Stimulated activated CD4-positive, alpha-beta T cell treated with anti-CD3 and anti-CD28 coated beads, Interleukin-4, amount 100 ng/mL, for 48 hours (primary cell): Measurements from ENCODE around the gene LRP5.
"Not testable (repeated sequence)": the region's sequence is repeated elsewhere in the genome, so short reads cannot be mapped to it uniquely, and the experiment has no call there.

Source experiments
- DNase-seq, 2 donors: peaks; one replicate each; pipeline ENCODE4 v3.0.0-alpha.2; 2020; ENCODE audit warnings: low read depth in 2 of 2

Gene LRP5

GRCh38 chr11:68423481-68423880 is 111.1 kb downstream of the LRP5 start:
- DNase-seq = no peak

DNA sequence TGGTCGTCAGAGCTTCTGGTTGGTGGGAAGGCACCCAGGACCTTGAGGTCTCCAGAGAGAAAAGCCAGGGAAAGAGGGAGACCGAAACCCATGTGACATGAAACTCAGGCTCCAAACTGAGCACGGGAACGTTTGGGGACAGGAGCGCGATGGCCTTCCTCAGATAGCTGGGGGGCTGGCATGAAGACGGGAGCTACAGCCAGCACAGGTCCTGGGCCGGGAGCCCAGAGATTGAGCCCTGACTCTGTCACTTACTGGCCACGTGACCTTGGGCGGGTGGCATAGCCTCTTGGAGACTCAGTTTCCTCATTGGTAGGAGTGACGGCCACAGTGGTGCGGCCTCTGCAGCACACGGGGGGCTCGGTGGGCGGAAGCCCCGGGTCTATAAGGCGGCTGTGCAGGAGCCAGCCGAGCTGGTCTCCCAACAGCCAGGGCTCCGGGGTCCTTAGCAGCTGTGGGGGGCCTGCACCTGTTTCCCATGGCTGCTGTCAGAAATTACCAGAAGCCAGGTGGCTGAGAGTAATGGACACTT is 111.8 kb downstream of the LRP5 start:
- DNase-seq = no peak

GRCh38 chr11:68424981-68425865 is 112.8 kb downstream of the LRP5 start:
- DNase-seq = no peak

- DNase-seq = no peak
Observed at GRCh38 chr11:68425866-68426380, 113.5 kb downstream of the LRP5 start.

GRCh38 chr11:68429661-68430060 is 117.3 kb downstream of the LRP5 start:
- DNase-seq = no peak

GRCh38 chr11:68430384-68430783 is 118.0 kb downstream of the LRP5 start:
- no peak for DNase-seq

DNA sequence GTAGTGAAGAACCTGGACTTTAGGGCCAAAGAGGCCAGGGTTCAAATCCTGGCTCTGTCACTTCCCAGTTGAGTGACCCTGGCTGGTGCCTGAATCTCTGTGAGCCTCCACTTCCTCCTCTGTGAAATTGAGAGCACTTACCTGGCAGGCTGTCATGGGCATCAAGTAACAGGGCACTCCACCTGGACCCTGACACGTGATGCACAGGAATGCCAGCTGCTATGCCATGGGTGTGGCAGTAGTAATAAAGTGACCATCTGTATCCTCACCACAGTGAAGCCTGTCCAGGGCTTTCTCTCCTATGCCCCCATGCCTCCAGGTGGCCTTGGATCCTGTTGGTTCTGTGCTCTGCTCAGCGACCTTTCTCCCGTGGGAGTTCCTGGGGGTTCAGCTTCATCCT is 118.4 kb downstream of the LRP5 start:
- DNase-seq = no peak

DNA sequence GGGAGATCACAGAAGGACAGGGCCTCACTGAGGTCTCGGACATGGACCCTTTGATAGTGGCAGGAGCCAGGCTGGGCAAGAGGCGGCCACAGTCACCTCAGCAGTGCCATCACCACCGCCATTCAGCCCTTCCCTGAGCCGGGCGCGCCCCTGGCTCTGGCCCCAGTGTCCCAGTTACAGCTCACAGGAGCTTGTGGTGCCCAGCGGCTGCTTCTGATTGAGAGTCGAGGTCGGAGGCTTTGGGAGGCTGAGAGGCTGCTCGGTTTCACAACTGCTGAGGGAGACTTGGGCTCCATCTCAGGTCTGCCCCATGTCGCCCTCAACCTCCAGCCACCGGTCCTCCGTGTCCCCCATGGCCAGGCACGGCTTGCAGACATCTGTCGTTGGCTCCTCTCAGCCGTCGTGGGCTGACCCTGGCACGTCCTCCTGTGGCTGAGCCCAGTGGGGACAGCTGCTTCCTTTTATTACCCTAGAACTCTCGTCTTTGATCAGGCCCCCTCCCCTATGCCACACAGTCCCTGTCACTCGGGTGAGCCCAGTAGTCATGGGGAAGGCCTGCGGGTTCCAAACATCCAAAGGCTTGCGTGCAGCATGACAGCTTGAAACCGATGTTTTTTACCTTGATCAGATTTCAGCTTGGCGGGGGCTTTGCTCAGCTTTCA is 119.7 kb downstream of the LRP5 start:
- DNase-seq = no peak

GRCh38 chr11:68432874-68433273 is 120.5 kb downstream of the LRP5 start:
- DNase-seq = no peak

- no peak for DNase-seq
Observed at GRCh38 chr11:68433541-68433940, 121.2 kb downstream of the LRP5 start.

DNA sequence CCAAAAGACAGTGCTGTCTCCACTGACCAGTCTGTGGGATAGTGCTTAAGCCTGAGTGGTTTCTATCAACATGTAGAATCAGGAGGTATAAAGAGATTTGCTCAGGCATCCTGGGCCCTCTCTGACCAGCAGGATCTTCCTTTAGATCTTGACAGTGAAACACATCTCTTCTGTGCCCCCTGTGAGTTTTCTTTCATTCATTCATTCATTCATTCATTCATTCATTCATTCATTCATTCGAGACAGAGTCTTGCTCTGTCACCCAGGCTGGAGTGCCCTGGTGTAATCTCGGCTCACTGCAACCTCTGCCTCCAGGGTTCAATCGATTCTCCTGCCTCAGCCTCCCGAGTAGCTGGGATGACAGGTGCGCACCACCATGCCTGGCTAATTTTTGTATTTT is 121.8 kb downstream of the LRP5 start:
- DNase-seq = not testable (repeated sequence)

DNA sequence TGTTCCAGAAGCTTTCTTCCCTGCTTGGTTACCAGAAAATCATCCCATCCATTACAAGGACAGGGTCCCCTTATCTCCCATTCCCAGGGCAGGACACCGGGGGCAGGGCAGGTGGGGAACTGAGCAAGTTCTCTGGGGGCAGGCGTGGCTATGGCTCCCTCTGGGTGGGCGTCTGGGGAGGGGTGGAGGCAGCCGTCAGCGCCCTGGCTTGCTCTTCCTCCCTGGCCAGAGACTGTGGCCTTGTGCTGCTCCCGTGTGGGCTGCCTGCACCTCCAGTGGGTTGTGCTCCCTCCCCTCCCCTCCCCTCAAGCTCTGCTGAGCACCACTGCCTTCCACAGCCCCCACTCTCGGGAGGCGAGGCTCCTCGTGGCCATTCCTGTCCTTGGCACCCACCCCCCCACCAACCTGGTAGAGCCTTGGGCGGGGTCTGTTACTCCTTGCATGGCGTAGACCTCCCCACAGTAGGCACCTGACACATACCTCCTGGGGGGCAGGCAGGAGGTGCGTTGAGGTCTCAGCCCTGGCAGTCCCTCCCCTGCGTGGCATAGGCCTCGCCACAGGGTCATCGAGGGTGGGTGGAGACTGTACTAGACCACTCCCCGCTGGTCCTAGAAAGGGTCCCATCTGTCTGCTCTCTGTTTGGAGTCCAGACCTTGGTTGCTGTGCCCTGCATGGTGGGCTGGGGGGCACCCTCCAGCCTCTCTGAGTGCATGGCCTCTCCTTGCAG is 123.9 kb downstream of the LRP5 start:
- DNase-seq = no peak

- DNase-seq = no peak
Observed at GRCh38 chr11:68436985-68437926, 124.9 kb downstream of the LRP5 start.

DNA sequence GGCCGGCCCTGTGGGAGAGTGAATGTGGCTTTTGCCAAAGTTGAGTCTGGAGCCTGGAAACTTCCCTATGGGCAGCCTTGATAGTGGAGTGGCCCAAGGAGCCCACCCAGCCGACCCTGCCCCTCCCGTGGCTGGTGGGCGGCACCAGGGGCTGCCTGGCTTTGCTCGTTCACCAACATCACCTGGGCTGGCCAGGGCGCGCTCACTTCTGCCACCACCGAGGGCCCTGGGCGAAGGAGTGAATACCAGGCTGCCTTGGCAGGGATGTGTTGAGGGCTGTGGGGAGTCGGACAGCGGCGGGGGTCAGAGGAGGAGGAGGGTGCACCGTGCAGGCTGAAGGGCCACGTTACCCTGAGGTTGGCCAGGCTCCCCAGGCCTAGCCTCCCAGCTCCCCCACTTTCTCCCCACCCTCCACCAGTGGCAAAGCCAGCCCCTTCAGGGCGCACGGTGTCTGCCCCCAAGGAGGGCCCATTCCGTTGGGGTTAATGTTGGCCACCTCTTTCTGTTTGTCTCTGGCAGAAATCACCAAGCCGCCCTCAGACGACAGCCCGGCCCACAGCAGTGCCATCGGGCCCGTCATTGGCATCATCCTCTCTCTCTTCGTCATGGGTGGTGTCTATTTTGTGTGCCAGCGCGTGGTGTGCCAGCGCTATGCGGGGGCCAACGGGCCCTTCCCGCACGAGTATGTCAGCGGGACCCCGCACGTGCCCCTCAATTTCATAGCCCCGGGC is 125.7 kb downstream of the LRP5 start:
- no peak for DNase-seq

GRCh38 chr11:68438658-68439259 is 126.4 kb downstream of the LRP5 start:
- DNase-seq = no peak

GRCh38 chr11:68439355-68440065 is 127.1 kb downstream of the LRP5 start:
- no peak for DNase-seq

- no peak for DNase-seq
Observed at GRCh38 chr11:68440224-68440623, 127.8 kb downstream of the LRP5 start.

DNA sequence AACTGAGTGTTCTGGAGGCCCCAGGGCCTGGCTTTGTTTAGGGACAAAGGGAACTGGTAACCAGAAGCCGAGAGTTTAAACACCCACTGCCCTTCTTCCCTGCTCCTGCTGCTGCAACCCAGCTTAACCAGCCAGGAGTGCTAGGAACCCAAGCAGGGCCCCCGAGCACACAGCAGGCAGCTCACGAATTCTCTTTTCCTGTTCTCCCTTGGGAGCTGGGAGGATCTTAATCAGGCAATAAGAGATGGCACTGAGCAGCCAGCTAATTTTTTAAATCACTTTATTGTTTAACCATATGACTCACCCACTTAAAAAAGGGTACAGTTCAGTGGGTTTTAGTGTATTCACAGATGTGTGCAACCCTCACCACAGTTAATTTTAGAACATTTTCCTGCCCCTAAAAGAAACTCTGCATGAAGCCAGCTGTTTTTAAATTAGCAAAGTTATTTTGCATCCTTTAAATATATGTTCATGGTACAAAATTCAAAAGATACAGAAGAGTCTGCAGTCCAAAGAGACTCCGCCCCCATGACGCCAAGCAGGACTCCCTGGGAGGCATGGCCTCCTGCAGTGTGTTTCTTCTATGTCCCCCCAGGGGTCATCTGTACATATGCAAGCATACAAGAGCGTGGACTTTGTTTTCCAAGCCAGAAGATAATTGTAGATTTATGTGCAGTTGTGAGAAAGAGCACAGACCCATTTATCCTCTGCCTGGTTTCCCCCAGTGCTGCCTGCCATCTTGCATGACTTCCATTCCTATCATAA is 129.3 kb downstream of the LRP5 start:
- no peak for DNase-seq
